Esophagus squamous epithelium (tissue), 4 donors: ENCODE measurements around the gene ADCY7.

ENCODE experiments used
- POLR2A ChIP-seq, 4 donors: fragments of 450-650 bp; IDR thresholded peaks; one replicate each; pipeline ENCODE4 v1.6.1; 2017; ENCODE audit warnings: antibody characterized with exemption in 4 of 4, mild to moderate bottlenecking in 4 of 4, moderate library complexity in 3 of 4
- TF ChIP-seq, protein P1 (sequence below), 6 experiments: fragments of 450-650 bp in 4 of 6; fragments of 200-600 bp in 2 of 6; sonication (generic) in 2 of 6; IDR thresholded peaks; one replicate each; pipeline ENCODE4 v1.5.1; 2016 to 2019; ENCODE audit warnings: antibody characterized with exemption in 6 of 6, mild to moderate bottlenecking in 4 of 6, moderate library complexity in 4 of 6

GRCh38 chr16:50251375-50252081, 14.8 kb upstream of the ADCY7 start:
- TF ChIP-seq, protein P1, sequence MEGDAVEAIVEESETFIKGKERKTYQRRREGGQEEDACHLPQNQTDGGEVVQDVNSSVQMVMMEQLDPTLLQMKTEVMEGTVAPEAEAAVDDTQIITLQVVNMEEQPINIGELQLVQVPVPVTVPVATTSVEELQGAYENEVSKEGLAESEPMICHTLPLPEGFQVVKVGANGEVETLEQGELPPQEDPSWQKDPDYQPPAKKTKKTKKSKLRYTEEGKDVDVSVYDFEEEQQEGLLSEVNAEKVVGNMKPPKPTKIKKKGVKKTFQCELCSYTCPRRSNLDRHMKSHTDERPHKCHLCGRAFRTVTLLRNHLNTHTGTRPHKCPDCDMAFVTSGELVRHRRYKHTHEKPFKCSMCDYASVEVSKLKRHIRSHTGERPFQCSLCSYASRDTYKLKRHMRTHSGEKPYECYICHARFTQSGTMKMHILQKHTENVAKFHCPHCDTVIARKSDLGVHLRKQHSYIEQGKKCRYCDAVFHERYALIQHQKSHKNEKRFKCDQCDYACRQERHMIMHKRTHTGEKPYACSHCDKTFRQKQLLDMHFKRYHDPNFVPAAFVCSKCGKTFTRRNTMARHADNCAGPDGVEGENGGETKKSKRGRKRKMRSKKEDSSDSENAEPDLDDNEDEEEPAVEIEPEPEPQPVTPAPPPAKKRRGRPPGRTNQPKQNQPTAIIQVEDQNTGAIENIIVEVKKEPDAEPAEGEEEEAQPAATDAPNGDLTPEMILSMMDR (IDR thresholded peaks at IDR 0.05), result no peak
- no peak for TF ChIP-seq POLR2A (IDR thresholded peaks at IDR 0.05)
